COLO668 (cell line): Measurements from ENCODE around the gene ARHGAP15.

ENCODE experiments used
- DNase-seq: peaks from one replicate; lab custom pipeline; 2025; ENCODE audit not compliant: unreplicated experiment; lab: John Stamatoyannopoulos, UW

Gene ARHGAP15

GRCh38 chr2:143704451-143705106 lies 575.4 kb downstream of the ARHGAP15 start:
- no peak for DNase-seq

GRCh38 chr2:143705108-143705707 lies 576.0 kb downstream of the ARHGAP15 start:
- no peak for DNase-seq

GRCh38 chr2:143706354-143706753 lies 577.1 kb downstream of the ARHGAP15 start:
- DNase-seq, result no peak

GRCh38 chr2:143708682-143709081 lies 579.5 kb downstream of the ARHGAP15 start:
- DNase-seq, result no peak

GRCh38 chr2:143710196-143710595 lies 581.0 kb downstream of the ARHGAP15 start:
- DNase-seq, result no peak

GRCh38 chr2:143710879-143711278 lies 581.7 kb downstream of the ARHGAP15 start:
- DNase-seq, result no peak

- no peak for DNase-seq
These were observed 587.3 kb downstream of the ARHGAP15 start for GRCh38 chr2:143716522-143716921.

GRCh38 chr2:143717053-143717452 lies 587.8 kb downstream of the ARHGAP15 start:
- DNase-seq, result no peak

GRCh38 chr2:143717536-143718168 lies 588.4 kb downstream of the ARHGAP15 start:
- no peak for DNase-seq

- DNase-seq, result no peak
These were observed 589.5 kb downstream of the ARHGAP15 start for GRCh38 chr2:143718745-143719144.

GRCh38 chr2:143719406-143719805 lies 590.2 kb downstream of the ARHGAP15 start:
- DNase-seq, result no peak

- DNase-seq, result no peak
These were observed 591.0 kb downstream of the ARHGAP15 start for GRCh38 chr2:143720095-143720664.

- DNase-seq, result no peak
These were observed 596.2 kb downstream of the ARHGAP15 start for GRCh38 chr2:143725400-143725799.

GRCh38 chr2:143726151-143726845 lies 597.1 kb downstream of the ARHGAP15 start:
- DNase-seq, result no peak

GRCh38 chr2:143728498-143728897 lies 599.3 kb downstream of the ARHGAP15 start:
- DNase-seq, result no peak

GRCh38 chr2:143729296-143729814 lies 600.1 kb downstream of the ARHGAP15 start:
- no peak for DNase-seq

GRCh38 chr2:143730155-143730952 lies 601.1 kb downstream of the ARHGAP15 start:
- DNase-seq, result no peak

- no peak for DNase-seq
These were observed 601.7 kb downstream of the ARHGAP15 start for GRCh38 chr2:143730953-143731260.

GRCh38 chr2:143732076-143732475 lies 602.9 kb downstream of the ARHGAP15 start:
- DNase-seq, result no peak

GRCh38 chr2:143732871-143733270 lies 603.7 kb downstream of the ARHGAP15 start:
- no peak for DNase-seq

GRCh38 chr2:143734507-143734906 lies 605.3 kb downstream of the ARHGAP15 start:
- DNase-seq, result no peak
